Measurements from ENCODE around the gene LOXL4. TPM values are rescaled to one million over a fixed set of nuclear protein-coding genes. Genes with fewer than 3 reads are reported as not detected.
A peak's percentile ranks its signal among the peaks of the same experiment; 100 is the strongest.

Gene LOXL4
- not detected for total RNA-seq
- polyA plus RNA-seq = not detected
- total RNA-seq = not detected

GRCh38 chr10:98267894-98268693 is at the start of gene LOXL4:
LOXL4 (minus strand) TSS chr10:98268194; CDS start chr10:98263019, 5,175 bp downstream.
- H3K27ac ChIP-seq (ENCODE audit: low read depth, low read length) = no peak within 1 kb of the TSS
- no peaks in the 10 kb centered on the region for H3K36me3 ChIP-seq (ENCODE audit: control insufficient read depth in 2 of 3, insufficient read depth in 3 of 3, low read length in 3 of 3)
- no peak for DNase-seq
- H3K4me1 Mint-ChIP-seq = peaks cover 0 to 17% (median 6%) of the 10 kb centered on the region in 7 donors
- no peaks in the 10 kb centered on the region for H3K9me3 ChIP-seq (ENCODE audit: control insufficient read depth in 2 of 3, low read length in 3 of 3)
- POLR2A ChIA-PET = no interaction called here
- H3K9me3 Mint-ChIP-seq = no peaks in the 10 kb centered on the region
- CTCF ChIA-PET = no interaction called here
- H3K4me1 ChIP-seq (ENCODE audit: control insufficient read depth in 2 of 2, insufficient read depth in 2 of 2, low read length in 2 of 2) = no peaks in the 10 kb centered on the region
- peak; percentile 66 for ATAC-seq
- H3K36me3 Mint-ChIP-seq = no peaks in the 10 kb centered on the region
- intact Hi-C loops (cut with micrococcal nuclease) = no loop called here
- H3K4me3 Mint-ChIP-seq = peak within 1 kb of the TSS; percentile 29 to 80 (median 67)
- H3K27ac Mint-ChIP-seq = peak within 1 kb of the TSS in 1 of 9 donors; percentile 59
- no peak within 1 kb of the TSS for H3K4me3 ChIP-seq (ENCODE audit: low read length)
- H3K27me3 ChIP-seq (ENCODE audit: control insufficient read depth in 2 of 2, insufficient read depth in 2 of 2, low read length in 2 of 2) = peaks cover 0 to 9% of the 10 kb centered on the region in 2 donors
- H3K27me3 Mint-ChIP-seq = peaks cover 42 to 61% (median 54%) of the 10 kb centered on the region in 5 donors

GRCh38 chr10:98316661-98317060 is 48.7 kb upstream of the LOXL4 start:
- Histone ChIP-seq H3K27me3 (ENCODE audit: control insufficient read depth in 2 of 2, insufficient read depth in 2 of 2, low read length in 2 of 2) (no peaks in the 10 kb centered on the region), H3K4me3 (ENCODE audit: low read length) (no peak overlapping the region), H3K4me1 (ENCODE audit: control insufficient read depth in 2 of 2, insufficient read depth in 2 of 2, low read length in 2 of 2) (no peaks in the 10 kb centered on the region), H3K9me3 (ENCODE audit: control insufficient read depth in 2 of 3, low read length in 3 of 3) (no peaks in the 10 kb centered on the region), H3K27ac (ENCODE audit: low read depth, low read length) (no peak overlapping the region), H3K36me3 (ENCODE audit: control insufficient read depth in 2 of 3, insufficient read depth in 3 of 3, low read length in 3 of 3) (no peaks in the 10 kb centered on the region)
- POLR2A ChIA-PET = no interaction called here
- no peak overlapping the region for H3K4me3 Mint-ChIP-seq
- no peaks in the 10 kb centered on the region for H3K36me3 Mint-ChIP-seq
- H3K4me1 Mint-ChIP-seq = peaks cover 0 to 2% (median 0%) of the 10 kb centered on the region in 7 donors
- H3K9me3 Mint-ChIP-seq = no peaks in the 10 kb centered on the region
- intact Hi-C loops (cut with micrococcal nuclease) = loop anchor here in 1 of 2 donors (10.0 kb wide), 1 partner anchor 402 kb away; no protein-coding TSS in a partner anchor
- DNase-seq = no peak
- CTCF ChIA-PET = no interaction called here
- H3K27ac Mint-ChIP-seq = no peak overlapping the region
- ATAC-seq = peak; percentile 74
- peaks cover 5 to 20% (median 6%) of the 10 kb centered on the region in 5 donors for H3K27me3 Mint-ChIP-seq

- DNase-seq = no peak
- no peak for ATAC-seq
- no peaks in the 10 kb centered on the region for H3K9me3 ChIP-seq (ENCODE audit: control insufficient read depth in 2 of 3, low read length in 3 of 3)
- no peak overlapping the region for H3K27ac ChIP-seq (ENCODE audit: low read depth, low read length)
- intact Hi-C loops (cut with micrococcal nuclease) = loop anchor here in 1 of 2 donors (10.0 kb wide), 1 partner anchor 401 kb away; no protein-coding TSS in a partner anchor
- no peaks in the 10 kb centered on the region for H3K36me3 ChIP-seq (ENCODE audit: control insufficient read depth in 2 of 3, insufficient read depth in 3 of 3, low read length in 3 of 3)
- peaks cover 0 to 2% (median 0%) of the 10 kb centered on the region in 7 donors for H3K4me1 Mint-ChIP-seq
- no peak overlapping the region for H3K4me3 ChIP-seq (ENCODE audit: low read length)
- CTCF ChIA-PET = no interaction called here
- H3K27me3 Mint-ChIP-seq = peaks cover 5 to 25% (median 8%) of the 10 kb centered on the region in 5 donors
- no peaks in the 10 kb centered on the region for H3K4me1 ChIP-seq (ENCODE audit: control insufficient read depth in 2 of 2, insufficient read depth in 2 of 2, low read length in 2 of 2)
- no peak overlapping the region for H3K27ac Mint-ChIP-seq
- POLR2A ChIA-PET = no interaction called here
- H3K27me3 ChIP-seq (ENCODE audit: control insufficient read depth in 2 of 2, insufficient read depth in 2 of 2, low read length in 2 of 2) = no peaks in the 10 kb centered on the region
- H3K36me3 Mint-ChIP-seq = no peaks in the 10 kb centered on the region
- H3K9me3 Mint-ChIP-seq = no peaks in the 10 kb centered on the region
- no peak overlapping the region for H3K4me3 Mint-ChIP-seq
These were observed 48.2 kb upstream of the LOXL4 start for GRCh38 chr10:98316170-98316569.

- no peaks in the 10 kb centered on the region for H3K36me3 Mint-ChIP-seq
- intact Hi-C loops (cut with micrococcal nuclease) = loop anchor here in 1 of 2 donors (10.0 kb wide), 1 partner anchor 400 kb away; no protein-coding TSS in a partner anchor
- peak; percentile 76 for ATAC-seq
These were observed 46.7 kb upstream of the LOXL4 start for GRCh38 chr10:98314532-98315284.

GRCh38 chr10:98313598-98313997 is 45.6 kb upstream of the LOXL4 start:
- POLR2A ChIA-PET = no interaction called here

More at GRCh38 chr10:98314532-98315284, 46.7 kb upstream of the LOXL4 start:
- H3K9me3 ChIP-seq (ENCODE audit: control insufficient read depth in 2 of 3, low read length in 3 of 3) = no peaks in the 10 kb centered on the region
- Mint-ChIP-seq H3K4me1 (peaks cover 0 to 3% (median 0%) of the 10 kb centered on the region in 7 donors), H3K4me3 (no peak overlapping the region), H3K9me3 (no peaks in the 10 kb centered on the region), H3K27me3 (peaks cover 5 to 31% (median 17%) of the 10 kb centered on the region in 5 donors), H3K27ac (no peak overlapping the region)
- H3K27me3 ChIP-seq (ENCODE audit: control insufficient read depth in 2 of 2, insufficient read depth in 2 of 2, low read length in 2 of 2) = no peaks in the 10 kb centered on the region
- H3K4me3 ChIP-seq (ENCODE audit: low read length) = no peak overlapping the region
- ChIA-PET CTCF (no interaction called here), POLR2A (no interaction called here)
- no peak overlapping the region for H3K27ac ChIP-seq (ENCODE audit: low read depth, low read length)
- no peaks in the 10 kb centered on the region for H3K36me3 ChIP-seq (ENCODE audit: control insufficient read depth in 2 of 3, insufficient read depth in 3 of 3, low read length in 3 of 3)
- no peaks in the 10 kb centered on the region for H3K4me1 ChIP-seq (ENCODE audit: control insufficient read depth in 2 of 2, insufficient read depth in 2 of 2, low read length in 2 of 2)
- DNase-seq = no peak

GRCh38 chr10:98312822-98313221 is 44.8 kb upstream of the LOXL4 start:
- intact Hi-C loops (cut with micrococcal nuclease) = loop anchor here in 1 of 2 donors (10.0 kb wide), 1 partner anchor 398 kb away; no protein-coding TSS in a partner anchor
- no peaks in the 10 kb centered on the region for H3K4me1 ChIP-seq (ENCODE audit: control insufficient read depth in 2 of 2, insufficient read depth in 2 of 2, low read length in 2 of 2)
- POLR2A ChIA-PET = no interaction called here
- peaks cover 19 to 46% (median 28%) of the 10 kb centered on the region in 5 donors for H3K27me3 Mint-ChIP-seq
- H3K9me3 Mint-ChIP-seq = no peaks in the 10 kb centered on the region
- ATAC-seq = no peak
- DNase-seq = no peak
- CTCF ChIA-PET = no interaction called here
- H3K9me3 ChIP-seq (ENCODE audit: control insufficient read depth in 2 of 3, low read length in 3 of 3) = no peaks in the 10 kb centered on the region
- no peak overlapping the region for H3K27ac ChIP-seq (ENCODE audit: low read depth, low read length)
- H3K27ac Mint-ChIP-seq = no peak overlapping the region
- peaks cover 0 to 4% (median 0%) of the 10 kb centered on the region in 7 donors for H3K4me1 Mint-ChIP-seq
- no peak overlapping the region for H3K4me3 Mint-ChIP-seq
- no peaks in the 10 kb centered on the region for H3K36me3 ChIP-seq (ENCODE audit: control insufficient read depth in 2 of 3, insufficient read depth in 3 of 3, low read length in 3 of 3)
- H3K4me3 ChIP-seq (ENCODE audit: low read length) = no peak overlapping the region
- no peaks in the 10 kb centered on the region for H3K36me3 Mint-ChIP-seq
- H3K27me3 ChIP-seq (ENCODE audit: control insufficient read depth in 2 of 2, insufficient read depth in 2 of 2, low read length in 2 of 2) = no peaks in the 10 kb centered on the region

More at GRCh38 chr10:98313598-98313997, 45.6 kb upstream of the LOXL4 start:
- intact Hi-C loops (cut with micrococcal nuclease) = loop anchor here in 1 of 2 donors (10.0 kb wide), 1 partner anchor 399 kb away; no protein-coding TSS in a partner anchor
- no peak for ATAC-seq
- H3K4me1 Mint-ChIP-seq = peaks cover 0 to 4% (median 0%) of the 10 kb centered on the region in 7 donors
- no peaks in the 10 kb centered on the region for H3K9me3 ChIP-seq (ENCODE audit: control insufficient read depth in 2 of 3, low read length in 3 of 3)
- H3K4me3 ChIP-seq (ENCODE audit: low read length) = no peak overlapping the region
- H3K4me3 Mint-ChIP-seq = no peak overlapping the region
- no peak for DNase-seq
- peaks cover 15 to 42% (median 25%) of the 10 kb centered on the region in 5 donors for H3K27me3 Mint-ChIP-seq
- CTCF ChIA-PET = no interaction called here
- no peaks in the 10 kb centered on the region for H3K36me3 Mint-ChIP-seq
- no peak overlapping the region for H3K27ac Mint-ChIP-seq
- no peaks in the 10 kb centered on the region for H3K4me1 ChIP-seq (ENCODE audit: control insufficient read depth in 2 of 2, insufficient read depth in 2 of 2, low read length in 2 of 2)
- no peaks in the 10 kb centered on the region for H3K9me3 Mint-ChIP-seq
- no peaks in the 10 kb centered on the region for H3K36me3 ChIP-seq (ENCODE audit: control insufficient read depth in 2 of 3, insufficient read depth in 3 of 3, low read length in 3 of 3)
- H3K27me3 ChIP-seq (ENCODE audit: control insufficient read depth in 2 of 2, insufficient read depth in 2 of 2, low read length in 2 of 2) = no peaks in the 10 kb centered on the region
- H3K27ac ChIP-seq (ENCODE audit: low read depth, low read length) = no peak overlapping the region

All from naive thymus-derived CD4-positive, alpha-beta T cell (primary cell).